Stimulated activated naive CD4-positive, alpha-beta T cell treated with Interleukin-2 at 50 U/mL for 16 hours (primary cell): ENCODE measurements around the gene RCSD1.

Source experiments
- DNase-seq: peaks from one replicate; lab custom pipeline; 2025; lab: John Stamatoyannopoulos, UW

Gene RCSD1

GRCh38 chr1:167617153-167618147 is 12.6 kb upstream of the RCSD1 start:
- no peak for DNase-seq

- no peak for DNase-seq
Observed at GRCh38 chr1:167618366-167618765, 11.7 kb upstream of the RCSD1 start.

- DNase-seq: no peak
Observed at GRCh38 chr1:167618789-167619188, 11.2 kb upstream of the RCSD1 start.

- no peak for DNase-seq
Observed at GRCh38 chr1:167620002-167620401, 10.0 kb upstream of the RCSD1 start.

- DNase-seq: no peak
Observed at GRCh38 chr1:167621780-167622313, 8.2 kb upstream of the RCSD1 start.

GRCh38 chr1:167623951-167624350 is 6.1 kb upstream of the RCSD1 start:
- no peak for DNase-seq

GRCh38 chr1:167625040-167625823 is 4.8 kb upstream of the RCSD1 start:
- DNase-seq: no peak

GRCh38 chr1:167627615-167627864 is 2.5 kb upstream of the RCSD1 start:
- DNase-seq: no peak

GRCh38 chr1:167627865-167628641 is 2.0 kb upstream of the RCSD1 start:
- peak; percentile 76 for DNase-seq

- no peak for DNase-seq
Observed at GRCh38 chr1:167628741-167629515, 1.1 kb upstream of the RCSD1 start.

- DNase-seq: peak; percentile 26
Observed at GRCh38 chr1:167630568-167631385, 745 bp downstream of the RCSD1 start.

- no peak for DNase-seq
Observed at GRCh38 chr1:167631386-167631935, 1.4 kb downstream of the RCSD1 start.

GRCh38 chr1:167631936-167632614 is 2.0 kb downstream of the RCSD1 start:
- peak; percentile 11 for DNase-seq

GRCh38 chr1:167633258-167633944 is 3.4 kb downstream of the RCSD1 start:
- DNase-seq: no peak

GRCh38 chr1:167634435-167634834 is 4.4 kb downstream of the RCSD1 start:
- DNase-seq: no peak

GRCh38 chr1:167635156-167635648 is 5.2 kb downstream of the RCSD1 start:
- no peak for DNase-seq

- no peak for DNase-seq
Observed at GRCh38 chr1:167635941-167636340, 5.9 kb downstream of the RCSD1 start.

GRCh38 chr1:167638064-167638463 is 8.0 kb downstream of the RCSD1 start:
- DNase-seq: no peak

- DNase-seq: no peak
Observed at GRCh38 chr1:167640051-167640450, 10.0 kb downstream of the RCSD1 start.
